ENCODE measurements around the gene AASS. TPM values are rescaled to one million over a fixed set of nuclear protein-coding genes. Genes with fewer than 3 reads are reported as not detected.
A peak's percentile ranks its signal among the peaks of the same experiment; 100 is the strongest.

Gene AASS
- total and polyA plus RNA-seq, 12 donors: 7.7 to 27.8 (median 20.2) TPM

- TF ChIP-seq CTCF (IDR thresholded peaks at IDR 0.05) (no peak), POLR2A (IDR thresholded peaks at IDR 0.05) (no peak)
- H3K36me3 ChIP-seq (replicated peaks in 1 of 2): no peaks in the 10 kb centered on the region
- intact Hi-C loops (cut with DNase I): no loop called here
- H3K4me3 ChIP-seq: no peak overlapping the region
- H3K27me3 ChIP-seq: no peaks in the 10 kb centered on the region
- WGBS, 4 donors: 63 to 73% (median 72%) methylated on average over 2 of the region's 2 CpGs
- H3K9me3 ChIP-seq (replicated peaks in 1 of 3): no peaks in the 10 kb centered on the region
- H3K27ac ChIP-seq: no peak overlapping the region
- H3K4me1 ChIP-seq (replicated peaks in 1 of 2): no peaks in the 10 kb centered on the region
- DNase-seq: no peak
Observed at GRCh38 chr7:122155566-122155965, 11.5 kb upstream of the AASS start.

GRCh38 chr7:122148878-122149277 is 4.8 kb upstream of the AASS start:
- WGBS, 4 donors: 45 to 64% (median 64%) methylated on average over 2 of the region's 2 CpGs
- no peak overlapping the region for H3K4me3 ChIP-seq
- no peaks in the 10 kb centered on the region for H3K36me3 ChIP-seq (replicated peaks in 1 of 2)
- intact Hi-C loops (cut with DNase I): no loop called here
- H3K27ac ChIP-seq: no peak overlapping the region
- H3K27me3 ChIP-seq: no peaks in the 10 kb centered on the region
- TF ChIP-seq POLR2A (IDR thresholded peaks at IDR 0.05): no peak
- no peak for TF ChIP-seq CTCF (IDR thresholded peaks at IDR 0.05)
- H3K9me3 ChIP-seq (replicated peaks in 1 of 3): no peaks in the 10 kb centered on the region
- DNase-seq: no peak
- H3K4me1 ChIP-seq (replicated peaks in 1 of 2): no peaks in the 10 kb centered on the region

GRCh38 chr7:122148081-122148480 is 4.0 kb upstream of the AASS start:
- no peak overlapping the region for H3K27ac ChIP-seq
- intact Hi-C loops (cut with DNase I): no loop called here

GRCh38 chr7:122145937-122146645 is 2.0 kb upstream of the AASS start:
- H3K9me3 ChIP-seq (replicated peaks in 1 of 3): no peaks in the 10 kb centered on the region
- TF ChIP-seq POLR2A (IDR thresholded peaks at IDR 0.05): no peak
- H3K36me3 ChIP-seq (replicated peaks in 1 of 2): no peaks in the 10 kb centered on the region
- no peak overlapping the region for H3K4me3 ChIP-seq
- 66 to 78% (median 73%) methylated on average over 4 of the region's 4 CpGs for WGBS, 4 donors
- no peak for DNase-seq
- H3K27ac ChIP-seq: no peak overlapping the region
- peaks cover 0 to 11% of the 10 kb centered on the region in 2 donors for H3K4me1 ChIP-seq (replicated peaks in 1 of 2)
- intact Hi-C loops (cut with DNase I): no loop called here
- no peaks in the 10 kb centered on the region for H3K27me3 ChIP-seq

More at GRCh38 chr7:122148081-122148480, 4.0 kb upstream of the AASS start:
- Histone ChIP-seq H3K4me1 (replicated peaks in 1 of 2) (peaks cover 0 to 1% of the 10 kb centered on the region in 2 donors), H3K27me3 (no peaks in the 10 kb centered on the region), H3K36me3 (replicated peaks in 1 of 2) (no peaks in the 10 kb centered on the region), H3K4me3 (no peak overlapping the region), H3K9me3 (replicated peaks in 1 of 3) (no peaks in the 10 kb centered on the region)
- no peak for DNase-seq
- no peak for TF ChIP-seq CTCF (IDR thresholded peaks at IDR 0.05)
- TF ChIP-seq POLR2A (IDR thresholded peaks at IDR 0.05): no peak
- WGBS, 4 donors: 69 to 91% (median 80%) methylated on average over 3 of the region's 3 CpGs

- H3K4me3 ChIP-seq: peak overlapping the region; percentile 17 to 96 (median 70)
- DNase-seq: peak; percentile 17 to 56 (median 23)
- peak overlapping the region in 4 of 5 donors; percentile 86 to 98 (median 96) for H3K27ac ChIP-seq
- peaks cover 0 to 12% of the 10 kb centered on the region in 2 donors for H3K4me1 ChIP-seq (replicated peaks in 1 of 2)
- intact Hi-C loops (cut with DNase I): no loop called here
- TF ChIP-seq POLR2A (IDR thresholded peaks at IDR 0.05) (no peak), CTCF (IDR thresholded peaks at IDR 0.05) (no peak)
- H3K36me3 ChIP-seq (replicated peaks in 1 of 2): no peaks in the 10 kb centered on the region
- 0 to 1% (median 1%) methylated on average over 18 of the region's 18 CpGs for WGBS, 4 donors
- no peaks in the 10 kb centered on the region for H3K9me3 ChIP-seq (replicated peaks in 1 of 3)
- H3K27me3 ChIP-seq: no peaks in the 10 kb centered on the region
Observed at GRCh38 chr7:122143376-122143750, 686 bp downstream of the AASS start.

All from adrenal gland (tissue), 12 donors.